GM12875 (cell line): ENCODE measurements around the gene SMAD3.

Experiments used
- H3K4me3 ChIP-seq: one replicate; pipeline ENCODE4 v1.5.1; 2011; ENCODE audit warnings: low read depth, low read length, control low read depth
- TF ChIP-seq, protein P1 (sequence below): IDR thresholded peaks from 2 replicates; pipeline ENCODE4 v1.5.1; 2011; ENCODE audit warnings: low read depth, mild to moderate bottlenecking, control low read depth, inconsistent platforms, low read length, moderate library complexity, borderline replicate concordance; ENCODE audit not compliant: insufficient read depth

Gene SMAD3

DNA sequence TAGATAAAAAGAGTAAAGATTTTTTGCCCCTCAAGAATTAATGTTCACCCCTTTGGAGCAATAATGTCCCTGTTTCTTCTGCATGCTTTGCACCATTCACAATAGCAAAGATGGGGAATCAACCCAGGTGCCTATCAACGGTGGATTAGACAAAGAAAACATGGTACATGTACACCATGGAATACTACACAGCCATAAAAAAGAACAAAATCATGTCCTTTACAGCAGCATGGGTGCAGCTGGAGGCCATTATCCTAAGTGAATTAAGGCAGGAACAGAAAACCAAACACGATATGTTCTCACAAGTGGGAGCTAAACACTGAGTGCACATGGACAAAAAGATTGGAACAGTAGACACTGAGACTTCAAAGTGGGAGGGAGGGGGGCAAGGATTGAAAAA lies 153.9 kb downstream of the SMAD3 start:
- TF ChIP-seq, protein P1, sequence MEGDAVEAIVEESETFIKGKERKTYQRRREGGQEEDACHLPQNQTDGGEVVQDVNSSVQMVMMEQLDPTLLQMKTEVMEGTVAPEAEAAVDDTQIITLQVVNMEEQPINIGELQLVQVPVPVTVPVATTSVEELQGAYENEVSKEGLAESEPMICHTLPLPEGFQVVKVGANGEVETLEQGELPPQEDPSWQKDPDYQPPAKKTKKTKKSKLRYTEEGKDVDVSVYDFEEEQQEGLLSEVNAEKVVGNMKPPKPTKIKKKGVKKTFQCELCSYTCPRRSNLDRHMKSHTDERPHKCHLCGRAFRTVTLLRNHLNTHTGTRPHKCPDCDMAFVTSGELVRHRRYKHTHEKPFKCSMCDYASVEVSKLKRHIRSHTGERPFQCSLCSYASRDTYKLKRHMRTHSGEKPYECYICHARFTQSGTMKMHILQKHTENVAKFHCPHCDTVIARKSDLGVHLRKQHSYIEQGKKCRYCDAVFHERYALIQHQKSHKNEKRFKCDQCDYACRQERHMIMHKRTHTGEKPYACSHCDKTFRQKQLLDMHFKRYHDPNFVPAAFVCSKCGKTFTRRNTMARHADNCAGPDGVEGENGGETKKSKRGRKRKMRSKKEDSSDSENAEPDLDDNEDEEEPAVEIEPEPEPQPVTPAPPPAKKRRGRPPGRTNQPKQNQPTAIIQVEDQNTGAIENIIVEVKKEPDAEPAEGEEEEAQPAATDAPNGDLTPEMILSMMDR, result no peak
- no peak overlapping the region for H3K4me3 ChIP-seq

GRCh38 chr15:67224889-67225288 lies 159.5 kb downstream of the SMAD3 start:
- H3K4me3 ChIP-seq, result no peak overlapping the region
- TF ChIP-seq, protein P1, result no peak

DNA sequence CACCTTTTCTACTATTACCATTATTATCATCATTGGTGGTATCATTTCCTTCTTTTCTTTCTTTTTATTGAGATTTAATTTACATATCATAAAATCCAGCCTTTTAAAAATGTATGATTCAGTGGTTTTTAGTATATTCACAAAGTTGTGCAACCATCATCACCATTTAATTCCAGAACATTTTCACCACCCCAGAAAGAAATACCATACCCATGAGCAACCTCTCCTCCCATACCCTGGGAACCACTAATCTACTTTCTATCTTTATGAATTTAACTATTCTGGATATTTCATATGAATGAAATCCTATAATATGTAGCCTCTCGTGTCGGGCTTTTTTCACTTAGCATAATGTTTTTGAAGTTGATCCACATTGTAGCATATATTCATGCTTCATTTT lies 159.9 kb downstream of the SMAD3 start:
- TF ChIP-seq, protein P1, result no peak
- H3K4me3 ChIP-seq, result no peak overlapping the region

GRCh38 chr15:67227431-67227830 lies 162.0 kb downstream of the SMAD3 start:
- H3K4me3 ChIP-seq, result no peak overlapping the region
- TF ChIP-seq, protein P1, result no peak

GRCh38 chr15:67227846-67228245 lies 162.4 kb downstream of the SMAD3 start:
- TF ChIP-seq, protein P1, result no peak
- no peak overlapping the region for H3K4me3 ChIP-seq

GRCh38 chr15:67228286-67228685 lies 162.9 kb downstream of the SMAD3 start:
- H3K4me3 ChIP-seq, result no peak overlapping the region
- TF ChIP-seq, protein P1, result no peak

DNA sequence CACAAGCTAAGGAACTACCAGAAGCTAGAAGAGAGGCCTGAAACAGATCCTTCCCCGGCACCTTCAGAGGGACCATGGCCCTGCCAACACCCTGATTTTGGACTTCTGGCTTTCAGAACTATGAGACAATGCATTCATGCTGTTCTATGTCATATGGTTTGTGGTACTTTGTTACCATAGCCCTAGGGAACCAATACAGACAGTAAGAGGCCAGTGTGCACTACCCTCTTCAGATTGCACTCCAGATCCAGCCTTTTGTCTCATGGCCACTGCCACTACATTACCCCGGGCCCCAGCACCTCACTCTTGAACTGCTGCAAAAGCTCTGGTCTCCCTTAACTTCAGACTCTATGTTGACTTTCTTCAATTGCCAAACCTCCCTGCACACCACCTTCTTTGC lies 165.1 kb downstream of the SMAD3 start:
- TF ChIP-seq, protein P1, result no peak
- H3K4me3 ChIP-seq, result no peak overlapping the region
